H1 (cell line): ENCODE measurements around the gene OSTF1. TPM values are rescaled to one million over a fixed set of nuclear protein-coding genes. Genes with fewer than 3 reads are reported as not detected.

Source experiments
- ASH2L ChIP-seq: fragments of 200-600, 300-600 bp; sonication (generic); IDR thresholded peaks from one replicate; pipeline ENCODE4 v1.7.1; 2017; ENCODE audit warnings: low read length
- NANOG ChIP-seq: IDR thresholded peaks from 2 replicates; pipeline ENCODE4 v1.6.1; 2011; ENCODE audit warnings: low read length, low read depth, mild to moderate bottlenecking, inconsistent platforms; ENCODE audit not compliant: insufficient read depth, poor library complexity, severe bottlenecking
- POLR2A ChIP-seq, 2 experiments: IDR thresholded peaks; 1 replicate in 1 of 2; 2 replicates in 1 of 2; pipeline ENCODE4 v1.6.1; 2011; ENCODE audit warnings: low read depth in 2 of 2, low read length in 2 of 2, mild to moderate bottlenecking in 2 of 2; ENCODE audit errors: control extremely low read depth in 1 of 2
- SIN3A ChIP-seq, 2 experiments: IDR thresholded peaks in 1 of 2; conservative IDR thresholded peaks in 1 of 2; 2 replicates each; pipeline ENCODE4 v1.6.1; 2011 to 2012; ENCODE audit warnings: low read length in 2 of 2, improper control_type of control experiment in 1 of 2, low read depth in 1 of 2, mild to moderate bottlenecking in 1 of 2
- SUZ12 ChIP-seq: fragments of 200-600 bp; sonication (generic); IDR thresholded peaks from 2 replicates; pipeline ENCODE4 v1.6.1; 2012; ENCODE audit warnings: mild to moderate bottlenecking, inconsistent platforms, low read length, moderate library complexity, mixed read lengths
- polyA plus RNA-seq, 7 experiments: library from polyadenylated mRNA; depleted of rRNA in 3 of 7; stranded (reverse) in 5 of 7; unstranded in 2 of 7; fragments of >200 nt in 5 of 7; fragments of 200-250 nt in 2 of 7; gene quantifications; 1 replicate in 5 of 7; 2 replicates in 1 of 7; 4 replicates in 1 of 7; pipeline versions ENCODE4 v1.2.1 to v1.2.3, GENCODE V29; 2011 to 2013; ENCODE audit warnings: missing spikeins in 2 of 7, mixed read lengths in 2 of 7
- total RNA-seq: library from RNA; stranded (reverse); fragmentation: NEBNext Ultra II Directional; extraction: Animal tissue kit (Norgen Biotek cat#: 25700); gene quantifications from 2 replicates; pipeline ENCODE4 v1.2.1, GENCODE V29; 2021
- TF ChIP-seq, protein P1 (sequence below): fragments of 300-600 bp; sonication (generic); IDR thresholded peaks from 2 replicates; pipeline ENCODE4 v1.7.1; 2012; ENCODE audit warnings: low read length, moderate library complexity, mild to moderate bottlenecking, inconsistent platforms; ENCODE audit not compliant: insufficient replicate concordance

Gene OSTF1
- total and polyA plus RNA-seq, 2 of the 8 experiments (the other 6 are each of a cell fraction or from before 2014, with no cell fraction given) = 5.0 to 18.9 TPM

DNA sequence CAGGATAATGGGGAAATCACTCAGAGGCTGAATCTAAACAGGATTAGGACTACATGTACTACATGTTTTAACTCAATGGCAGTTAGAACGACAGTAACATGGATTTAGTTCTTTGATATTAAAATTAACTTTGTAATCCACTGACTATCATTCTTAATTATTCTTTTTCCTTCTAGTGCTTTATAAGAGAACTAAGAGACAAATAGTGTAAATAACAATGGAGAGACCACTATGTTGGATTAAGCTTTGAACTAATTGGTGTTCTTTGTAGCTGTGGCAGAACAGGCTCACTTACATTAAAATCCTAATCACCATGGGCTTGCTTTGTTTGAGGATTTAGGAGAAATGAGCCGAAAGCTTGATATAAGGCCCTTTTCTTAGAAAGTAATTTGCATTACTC is 19.1 kb upstream of the OSTF1 start (continued):
- TF ChIP-seq, protein P1, sequence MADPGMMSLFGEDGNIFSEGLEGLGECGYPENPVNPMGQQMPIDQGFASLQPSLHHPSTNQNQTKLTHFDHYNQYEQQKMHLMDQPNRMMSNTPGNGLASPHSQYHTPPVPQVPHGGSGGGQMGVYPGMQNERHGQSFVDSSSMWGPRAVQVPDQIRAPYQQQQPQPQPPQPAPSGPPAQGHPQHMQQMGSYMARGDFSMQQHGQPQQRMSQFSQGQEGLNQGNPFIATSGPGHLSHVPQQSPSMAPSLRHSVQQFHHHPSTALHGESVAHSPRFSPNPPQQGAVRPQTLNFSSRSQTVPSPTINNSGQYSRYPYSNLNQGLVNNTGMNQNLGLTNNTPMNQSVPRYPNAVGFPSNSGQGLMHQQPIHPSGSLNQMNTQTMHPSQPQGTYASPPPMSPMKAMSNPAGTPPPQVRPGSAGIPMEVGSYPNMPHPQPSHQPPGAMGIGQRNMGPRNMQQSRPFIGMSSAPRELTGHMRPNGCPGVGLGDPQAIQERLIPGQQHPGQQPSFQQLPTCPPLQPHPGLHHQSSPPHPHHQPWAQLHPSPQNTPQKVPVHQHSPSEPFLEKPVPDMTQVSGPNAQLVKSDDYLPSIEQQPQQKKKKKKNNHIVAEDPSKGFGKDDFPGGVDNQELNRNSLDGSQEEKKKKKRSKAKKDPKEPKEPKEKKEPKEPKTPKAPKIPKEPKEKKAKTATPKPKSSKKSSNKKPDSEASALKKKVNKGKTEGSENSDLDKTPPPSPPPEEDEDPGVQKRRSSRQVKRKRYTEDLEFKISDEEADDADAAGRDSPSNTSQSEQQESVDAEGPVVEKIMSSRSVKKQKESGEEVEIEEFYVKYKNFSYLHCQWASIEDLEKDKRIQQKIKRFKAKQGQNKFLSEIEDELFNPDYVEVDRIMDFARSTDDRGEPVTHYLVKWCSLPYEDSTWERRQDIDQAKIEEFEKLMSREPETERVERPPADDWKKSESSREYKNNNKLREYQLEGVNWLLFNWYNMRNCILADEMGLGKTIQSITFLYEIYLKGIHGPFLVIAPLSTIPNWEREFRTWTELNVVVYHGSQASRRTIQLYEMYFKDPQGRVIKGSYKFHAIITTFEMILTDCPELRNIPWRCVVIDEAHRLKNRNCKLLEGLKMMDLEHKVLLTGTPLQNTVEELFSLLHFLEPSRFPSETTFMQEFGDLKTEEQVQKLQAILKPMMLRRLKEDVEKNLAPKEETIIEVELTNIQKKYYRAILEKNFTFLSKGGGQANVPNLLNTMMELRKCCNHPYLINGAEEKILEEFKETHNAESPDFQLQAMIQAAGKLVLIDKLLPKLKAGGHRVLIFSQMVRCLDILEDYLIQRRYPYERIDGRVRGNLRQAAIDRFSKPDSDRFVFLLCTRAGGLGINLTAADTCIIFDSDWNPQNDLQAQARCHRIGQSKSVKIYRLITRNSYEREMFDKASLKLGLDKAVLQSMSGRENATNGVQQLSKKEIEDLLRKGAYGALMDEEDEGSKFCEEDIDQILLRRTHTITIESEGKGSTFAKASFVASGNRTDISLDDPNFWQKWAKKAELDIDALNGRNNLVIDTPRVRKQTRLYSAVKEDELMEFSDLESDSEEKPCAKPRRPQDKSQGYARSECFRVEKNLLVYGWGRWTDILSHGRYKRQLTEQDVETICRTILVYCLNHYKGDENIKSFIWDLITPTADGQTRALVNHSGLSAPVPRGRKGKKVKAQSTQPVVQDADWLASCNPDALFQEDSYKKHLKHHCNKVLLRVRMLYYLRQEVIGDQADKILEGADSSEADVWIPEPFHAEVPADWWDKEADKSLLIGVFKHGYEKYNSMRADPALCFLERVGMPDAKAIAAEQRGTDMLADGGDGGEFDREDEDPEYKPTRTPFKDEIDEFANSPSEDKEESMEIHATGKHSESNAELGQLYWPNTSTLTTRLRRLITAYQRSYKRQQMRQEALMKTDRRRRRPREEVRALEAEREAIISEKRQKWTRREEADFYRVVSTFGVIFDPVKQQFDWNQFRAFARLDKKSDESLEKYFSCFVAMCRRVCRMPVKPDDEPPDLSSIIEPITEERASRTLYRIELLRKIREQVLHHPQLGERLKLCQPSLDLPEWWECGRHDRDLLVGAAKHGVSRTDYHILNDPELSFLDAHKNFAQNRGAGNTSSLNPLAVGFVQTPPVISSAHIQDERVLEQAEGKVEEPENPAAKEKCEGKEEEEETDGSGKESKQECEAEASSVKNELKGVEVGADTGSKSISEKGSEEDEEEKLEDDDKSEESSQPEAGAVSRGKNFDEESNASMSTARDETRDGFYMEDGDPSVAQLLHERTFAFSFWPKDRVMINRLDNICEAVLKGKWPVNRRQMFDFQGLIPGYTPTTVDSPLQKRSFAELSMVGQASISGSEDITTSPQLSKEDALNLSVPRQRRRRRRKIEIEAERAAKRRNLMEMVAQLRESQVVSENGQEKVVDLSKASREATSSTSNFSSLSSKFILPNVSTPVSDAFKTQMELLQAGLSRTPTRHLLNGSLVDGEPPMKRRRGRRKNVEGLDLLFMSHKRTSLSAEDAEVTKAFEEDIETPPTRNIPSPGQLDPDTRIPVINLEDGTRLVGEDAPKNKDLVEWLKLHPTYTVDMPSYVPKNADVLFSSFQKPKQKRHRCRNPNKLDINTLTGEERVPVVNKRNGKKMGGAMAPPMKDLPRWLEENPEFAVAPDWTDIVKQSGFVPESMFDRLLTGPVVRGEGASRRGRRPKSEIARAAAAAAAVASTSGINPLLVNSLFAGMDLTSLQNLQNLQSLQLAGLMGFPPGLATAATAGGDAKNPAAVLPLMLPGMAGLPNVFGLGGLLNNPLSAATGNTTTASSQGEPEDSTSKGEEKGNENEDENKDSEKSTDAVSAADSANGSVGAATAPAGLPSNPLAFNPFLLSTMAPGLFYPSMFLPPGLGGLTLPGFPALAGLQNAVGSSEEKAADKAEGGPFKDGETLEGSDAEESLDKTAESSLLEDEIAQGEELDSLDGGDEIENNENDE = no peak
- TF ChIP-seq SIN3A (conservative IDR thresholded peaks at IDR 0.05 in 1 of 2, IDR thresholded peaks at IDR 0.05 in 1 of 2; ENCODE audit: low read depth in 1 of 2, low read length in 2 of 2) (no peak), SUZ12 (no peak), POLR2A (IDR thresholded peaks at IDR 0.05; ENCODE audit: control extremely low read depth in 1 of 2, low read depth in 2 of 2, low read length in 2 of 2) (no peak), NANOG (no peak), ASH2L (no peak)
